ENCODE results near the gene METTL25B. TPM values are rescaled to one million over a fixed set of nuclear protein-coding genes. Genes with fewer than 3 reads are reported as not detected.

Gene METTL25B
- total and polyA plus RNA-seq, 2 experiments from 2014 or later: 18.3 to 21.1 TPM

- Mint-ChIP-seq H3K9me3 (no peaks in the 10 kb centered on the region), H3K27me3 (ENCODE audit: insufficient read depth, low read depth, poor library complexity) (peaks cover 4% of the 10 kb centered on the region), H3K36me3 (ENCODE audit: low read depth) (peaks cover 22% of the 10 kb centered on the region), H3K27ac (peak overlapping the region; percentile 97), H3K4me1 (peaks cover 13% of the 10 kb centered on the region), H3K4me3 (no peak overlapping the region)
- no peak for TF ChIP-seq ETS1 (IDR thresholded peaks at IDR 0.05)
- no peak for TF ChIP-seq ZNF462 (CRISPR knock-in tag; IDR thresholded peaks at IDR 0.05)
- TF ChIP-seq POLR2AphosphoS5 (IDR thresholded peaks at IDR 0.05; ENCODE audit: low read depth): no peak
- no peak for TF ChIP-seq EZH2phosphoT487 (IDR thresholded peaks at IDR 0.05; ENCODE audit: unreplicated experiment)
- no peak for TF ChIP-seq NANOG (IDR thresholded peaks at IDR 0.05; ENCODE audit: borderline replicate concordance)
- no peak for TF ChIP-seq ZNF331 (CRISPR knock-in tag; IDR thresholded peaks at IDR 0.05; ENCODE audit: low read depth)
- TF ChIP-seq EZH2 (IDR thresholded peaks at IDR 0.05; ENCODE audit: low read depth, unreplicated experiment): no peak
- no peak for TF ChIP-seq STAT1 (IDR thresholded peaks at IDR 0.05; ENCODE audit: unreplicated experiment)
- no peak for TF ChIP-seq CTCF (conservative IDR thresholded peaks at IDR 0.05; ENCODE audit: low read depth in 2 of 2)
- no peak for TF ChIP-seq JUNB (IDR thresholded peaks at IDR 0.05; ENCODE audit: unreplicated experiment)
- TF ChIP-seq REST (IDR thresholded peaks at IDR 0.05; ENCODE audit: unreplicated experiment): no peak
- TF ChIP-seq ZNF114 (CRISPR knock-in tag; IDR thresholded peaks at IDR 0.05): no peak
- TF ChIP-seq CREB1 (CRISPR knock-in tag; IDR thresholded peaks at IDR 0.05; ENCODE audit: low read depth): no peak
- H3K27ac ChIP-seq (ENCODE audit: low read depth): peak overlapping the region; percentile 88; the same call in 1 of the 2 replicates
- H3K79me2 ChIP-seq (replicated peaks; ENCODE audit: insufficient read depth): peaks cover 69% of the 10 kb centered on the region
- DNase-seq (ENCODE audit: low spot score): no peak
- H3K4me1 ChIP-seq (ENCODE audit: insufficient read depth): peaks cover 28% of the 10 kb centered on the region
- H2AFZ ChIP-seq: no peak overlapping the region
- ATAC-seq: no peak
- H3K9me2 ChIP-seq (ENCODE audit: insufficient read depth): no peaks in the 10 kb centered on the region
- peaks cover 43% of the 10 kb centered on the region for H4K20me1 ChIP-seq (replicated peaks; ENCODE audit: insufficient read depth)
- peak overlapping the region; percentile 95 for H3K4me2 ChIP-seq
- peak overlapping the region; percentile 96 for H3K4me3 ChIP-seq
- peaks cover 19% of the 10 kb centered on the region for H3K36me3 ChIP-seq (ENCODE audit: insufficient read depth)
- H3K27me3 ChIP-seq (ENCODE audit: insufficient read depth): no peaks in the 10 kb centered on the region
- peaks cover 37% of the 10 kb centered on the region for H3F3A ChIP-seq (replicated peaks; ENCODE audit: low read depth)
Measured at GRCh38 chr1:156727492-156727891, 777 bp upstream of the METTL25B start.

Measured in GM23338 (cell line).